HEK293 (cell line): Measurements from ENCODE around the gene ANAPC10.
A peak's percentile ranks its signal among the peaks of the same experiment; 100 is the strongest.

Experiments
- FEZF1 ChIP-seq: fragments of 450-650 bp; formaldehyde crosslinking; IDR thresholded peaks from 2 replicates; pipeline ENCODE4 v1.5.1; 2016; ENCODE audit warnings: missing biosample characterization, missing genetic modification characterization
- HOXA7 ChIP-seq: sonication (generic); formaldehyde crosslinking; IDR thresholded peaks from 2 replicates; pipeline ENCODE4 v1.8.1; 2022; ENCODE audit warnings: missing genetic modification reagents, borderline replicate concordance
- KLF10 ChIP-seq: fragments of 450-650 bp; IDR thresholded peaks from 2 replicates; pipeline ENCODE4 v1.5.1; 2018; ENCODE audit warnings: missing biosample characterization, mild to moderate bottlenecking, missing genetic modification characterization
- OVOL3 ChIP-seq: fragments of 450-650 bp; formaldehyde crosslinking; IDR thresholded peaks from 2 replicates; pipeline ENCODE4 v1.5.1; 2016; ENCODE audit warnings: missing biosample characterization, missing genetic modification characterization
- PRDM1 ChIP-seq: fragments of 450-650 bp; formaldehyde crosslinking; IDR thresholded peaks from 2 replicates; pipeline ENCODE4; 2016; ENCODE audit warnings: missing biosample characterization, missing genetic modification characterization
- SETDB1 ChIP-seq: IDR thresholded peaks from one replicate; pipeline ENCODE4 v1.6.1; 2017; ENCODE audit warnings: mild to moderate bottlenecking, low read length, moderate library complexity, mixed read lengths; ENCODE audit not compliant: insufficient read length
- SP7 ChIP-seq: fragments of 450-650 bp; formaldehyde crosslinking; IDR thresholded peaks from 2 replicates; pipeline ENCODE4 v1.5.1; 2016; ENCODE audit warnings: missing biosample characterization, missing genetic modification characterization
- ZFHX2 ChIP-seq: fragments of 450-650 bp; formaldehyde crosslinking; conservative IDR thresholded peaks from 2 replicates; pipeline ENCODE4 v1.5.1; 2016; ENCODE audit warnings: missing biosample characterization, missing genetic modification characterization
- ZFP37 ChIP-seq: fragments of 450-650 bp; formaldehyde crosslinking; IDR thresholded peaks from 2 replicates; pipeline ENCODE4 v1.5.1; 2016; ENCODE audit warnings: missing biosample characterization, missing genetic modification characterization
- ZFP41 ChIP-seq: fragments of 450-650 bp; formaldehyde crosslinking; IDR thresholded peaks from 2 replicates; pipeline ENCODE4 v1.5.1; 2016; ENCODE audit warnings: missing biosample characterization, missing genetic modification characterization, borderline replicate concordance
- ZNF112 ChIP-seq: fragments of 450-650 bp; formaldehyde crosslinking; IDR thresholded peaks from 2 replicates; pipeline ENCODE4 v1.5.0; 2017; ENCODE audit warnings: missing biosample characterization, missing genetic modification characterization
- ZNF138 ChIP-seq: fragments of 450-650 bp; formaldehyde crosslinking; IDR thresholded peaks from 2 replicates; pipeline ENCODE4 v1.5.1; 2016; ENCODE audit warnings: missing biosample characterization, missing genetic modification characterization, borderline replicate concordance
- ZNF16 ChIP-seq: fragments of 450-650 bp; formaldehyde crosslinking; IDR thresholded peaks from 2 replicates; pipeline ENCODE4 v1.5.1; 2016; ENCODE audit warnings: low read depth, missing biosample characterization, missing genetic modification characterization
- ZNF169 ChIP-seq: fragments of 450-650 bp; formaldehyde crosslinking; IDR thresholded peaks from 2 replicates; pipeline ENCODE4 v1.5.1; 2016; ENCODE audit warnings: missing biosample characterization, missing genetic modification characterization
- ZNF175 ChIP-seq: fragments of 450-650 bp; formaldehyde crosslinking; IDR thresholded peaks from 2 replicates; pipeline ENCODE4 v1.5.1; 2016; ENCODE audit warnings: missing biosample characterization, missing genetic modification characterization
- ZNF202 ChIP-seq: fragments of 450-650 bp; formaldehyde crosslinking; IDR thresholded peaks from 2 replicates; pipeline ENCODE4 v1.5.1; 2016; ENCODE audit warnings: missing biosample characterization, missing genetic modification characterization, borderline replicate concordance
- ZNF214 ChIP-seq: fragments of 450-650 bp; formaldehyde crosslinking; IDR thresholded peaks from 2 replicates; pipeline ENCODE4 v1.5.1; 2017; ENCODE audit warnings: missing biosample characterization, mild to moderate bottlenecking, missing genetic modification characterization, borderline replicate concordance
- ZNF223 ChIP-seq: fragments of 450-650 bp; formaldehyde crosslinking; IDR thresholded peaks from 2 replicates; pipeline ENCODE4 v1.5.1; 2016; ENCODE audit warnings: missing biosample characterization, missing genetic modification characterization
- ZNF391 ChIP-seq: fragments of 450-650 bp; formaldehyde crosslinking; IDR thresholded peaks from 2 replicates; pipeline ENCODE4 v1.5.1; 2016; ENCODE audit warnings: low read depth, missing biosample characterization, missing genetic modification characterization, borderline replicate concordance
- ZNF423 ChIP-seq: fragments of 450-650 bp; formaldehyde crosslinking; IDR thresholded peaks from 2 replicates; pipeline ENCODE4 v1.5.1; 2016; ENCODE audit warnings: missing biosample characterization, missing genetic modification characterization
- ZNF510 ChIP-seq: fragments of 450-650 bp; formaldehyde crosslinking; IDR thresholded peaks from 2 replicates; pipeline ENCODE4 v1.5.1; 2018; ENCODE audit warnings: mild to moderate bottlenecking, missing genetic modification characterization, missing biosample characterization; ENCODE audit not compliant: insufficient replicate concordance
- ZNF514 ChIP-seq: fragments of 450-650 bp; formaldehyde crosslinking; IDR thresholded peaks from 2 replicates; pipeline ENCODE4 v1.5.1; 2016; ENCODE audit warnings: missing biosample characterization, missing genetic modification characterization
- ZNF555 ChIP-seq: fragments of 450-650 bp; formaldehyde crosslinking; conservative IDR thresholded peaks from 2 replicates; pipeline ENCODE4 v1.5.1; 2017; ENCODE audit warnings: missing biosample characterization, mild to moderate bottlenecking, missing genetic modification characterization, inconsistent platforms
- ZNF600 ChIP-seq: fragments of 450-650 bp; formaldehyde crosslinking; IDR thresholded peaks from 2 replicates; pipeline ENCODE4 v1.5.1; 2016; ENCODE audit warnings: missing biosample characterization, missing genetic modification characterization
- ZNF623 ChIP-seq: fragments of 450-650 bp; formaldehyde crosslinking; IDR thresholded peaks from 2 replicates; pipeline ENCODE4 v1.5.1; 2016; ENCODE audit warnings: missing biosample characterization, missing genetic modification characterization
- ZNF654 ChIP-seq: fragments of 450-650 bp; formaldehyde crosslinking; IDR thresholded peaks from 2 replicates; pipeline ENCODE4 v1.5.1; 2016; ENCODE audit warnings: low read depth, missing biosample characterization, missing genetic modification characterization
- ZNF660 ChIP-seq: fragments of 450-650 bp; IDR thresholded peaks from 2 replicates; pipeline ENCODE4 v1.5.1; 2018; ENCODE audit warnings: missing biosample characterization, mild to moderate bottlenecking, missing genetic modification characterization
- ZNF677 ChIP-seq: fragments of 450-650 bp; IDR thresholded peaks from 2 replicates; pipeline ENCODE4 v1.5.0; 2018; ENCODE audit warnings: missing biosample characterization, mild to moderate bottlenecking, missing genetic modification characterization, moderate library complexity
- ZNF791 ChIP-seq: fragments of 450-650 bp; formaldehyde crosslinking; IDR thresholded peaks from 2 replicates; pipeline ENCODE4 v1.5.1; 2016; ENCODE audit warnings: missing biosample characterization, missing genetic modification characterization
- TF ChIP-seq, protein P1 (sequence below): fragments of 450-650 bp; formaldehyde crosslinking; IDR thresholded peaks from 2 replicates; pipeline ENCODE4 v1.5.1; 2017; ENCODE audit warnings: missing biosample characterization, missing genetic modification characterization
- TF ChIP-seq, protein P2 (sequence below): fragments of 450-650 bp; formaldehyde crosslinking; IDR thresholded peaks from 2 replicates; pipeline ENCODE4 v1.5.1; 2017; ENCODE audit warnings: missing biosample characterization, missing genetic modification characterization
- TF ChIP-seq, protein P3 (sequence below): fragments of 450-650 bp; IDR thresholded peaks from 2 replicates; pipeline ENCODE4 v1.5.1; 2018; ENCODE audit warnings: missing biosample characterization, mild to moderate bottlenecking, missing genetic modification characterization
- TF ChIP-seq, protein P4 (sequence below): fragments of 450-650 bp; formaldehyde crosslinking; conservative IDR thresholded peaks from 2 replicates; pipeline ENCODE4 v1.5.1; 2016; ENCODE audit warnings: low read depth, missing biosample characterization, missing genetic modification characterization

The ANAPC10 gene

DNA sequence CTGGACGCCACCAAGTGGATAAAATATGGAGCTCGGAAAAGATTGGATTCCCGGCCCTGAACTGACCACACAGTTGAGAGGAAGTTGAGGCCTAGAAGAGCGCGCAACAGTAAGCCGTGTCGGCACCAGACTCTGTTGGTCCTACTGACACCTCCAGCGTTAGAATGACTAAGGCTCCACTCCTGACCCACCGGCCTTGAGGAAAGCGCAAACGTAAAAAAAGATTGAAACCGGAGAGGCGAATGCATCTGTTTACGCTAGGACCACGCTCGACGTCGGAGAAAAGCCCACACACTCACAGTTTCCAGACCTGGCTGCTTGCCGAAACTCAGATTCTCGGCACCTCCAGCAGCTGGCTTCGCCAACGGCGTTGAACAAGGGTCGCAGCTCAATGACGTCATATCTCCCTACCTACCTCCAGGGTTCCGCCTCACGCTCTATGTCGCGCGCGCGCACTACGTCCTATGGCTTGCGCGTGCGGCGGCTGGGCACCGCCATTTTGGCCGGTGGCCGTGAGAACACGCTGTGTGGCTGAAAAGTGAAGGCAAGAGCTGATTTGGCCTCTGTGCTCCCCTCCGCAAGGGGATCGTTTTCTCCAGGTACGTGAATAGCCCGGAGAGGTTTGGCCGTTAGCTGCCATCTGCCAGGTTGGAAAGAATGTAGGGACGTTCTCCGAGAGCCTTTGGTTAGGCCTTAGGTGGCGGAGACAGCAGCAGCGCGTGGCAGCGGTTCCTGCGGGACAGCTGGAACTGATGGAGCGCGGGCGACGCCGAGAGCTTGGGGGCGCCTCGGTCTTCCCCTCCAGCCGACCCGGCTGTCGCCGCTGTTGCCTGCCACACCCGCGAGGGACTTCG lies at the start of gene ANAPC10, which contains the start of gene ABCE1 (continued):
- no peak; the same call in 1 of the 2 replicates for TF ChIP-seq PRDM1 (tag by site-specific recombination)
- no peak for TF ChIP-seq ZNF175 (tag by site-specific recombination)
- no peak for TF ChIP-seq ZNF677 (tag by site-specific recombination)
- no peak for TF ChIP-seq ZNF623 (tag by site-specific recombination)
- TF ChIP-seq ZNF654 (tag by site-specific recombination): no peak
- TF ChIP-seq, protein P1, sequence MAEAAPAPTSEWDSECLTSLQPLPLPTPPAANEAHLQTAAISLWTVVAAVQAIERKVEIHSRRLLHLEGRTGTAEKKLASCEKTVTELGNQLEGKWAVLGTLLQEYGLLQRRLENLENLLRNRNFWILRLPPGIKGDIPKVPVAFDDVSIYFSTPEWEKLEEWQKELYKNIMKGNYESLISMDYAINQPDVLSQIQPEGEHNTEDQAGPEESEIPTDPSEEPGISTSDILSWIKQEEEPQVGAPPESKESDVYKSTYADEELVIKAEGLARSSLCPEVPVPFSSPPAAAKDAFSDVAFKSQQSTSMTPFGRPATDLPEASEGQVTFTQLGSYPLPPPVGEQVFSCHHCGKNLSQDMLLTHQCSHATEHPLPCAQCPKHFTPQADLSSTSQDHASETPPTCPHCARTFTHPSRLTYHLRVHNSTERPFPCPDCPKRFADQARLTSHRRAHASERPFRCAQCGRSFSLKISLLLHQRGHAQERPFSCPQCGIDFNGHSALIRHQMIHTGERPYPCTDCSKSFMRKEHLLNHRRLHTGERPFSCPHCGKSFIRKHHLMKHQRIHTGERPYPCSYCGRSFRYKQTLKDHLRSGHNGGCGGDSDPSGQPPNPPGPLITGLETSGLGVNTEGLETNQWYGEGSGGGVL: no peak
- TF ChIP-seq, protein P2, sequence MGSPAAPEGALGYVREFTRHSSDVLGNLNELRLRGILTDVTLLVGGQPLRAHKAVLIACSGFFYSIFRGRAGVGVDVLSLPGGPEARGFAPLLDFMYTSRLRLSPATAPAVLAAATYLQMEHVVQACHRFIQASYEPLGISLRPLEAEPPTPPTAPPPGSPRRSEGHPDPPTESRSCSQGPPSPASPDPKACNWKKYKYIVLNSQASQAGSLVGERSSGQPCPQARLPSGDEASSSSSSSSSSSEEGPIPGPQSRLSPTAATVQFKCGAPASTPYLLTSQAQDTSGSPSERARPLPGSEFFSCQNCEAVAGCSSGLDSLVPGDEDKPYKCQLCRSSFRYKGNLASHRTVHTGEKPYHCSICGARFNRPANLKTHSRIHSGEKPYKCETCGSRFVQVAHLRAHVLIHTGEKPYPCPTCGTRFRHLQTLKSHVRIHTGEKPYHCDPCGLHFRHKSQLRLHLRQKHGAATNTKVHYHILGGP (tag by site-specific recombination): no peak
- TF ChIP-seq OVOL3 (tag by site-specific recombination): no peak
- no peak for TF ChIP-seq ZNF112
- TF ChIP-seq ZNF16: no peak
- TF ChIP-seq, protein P3, sequence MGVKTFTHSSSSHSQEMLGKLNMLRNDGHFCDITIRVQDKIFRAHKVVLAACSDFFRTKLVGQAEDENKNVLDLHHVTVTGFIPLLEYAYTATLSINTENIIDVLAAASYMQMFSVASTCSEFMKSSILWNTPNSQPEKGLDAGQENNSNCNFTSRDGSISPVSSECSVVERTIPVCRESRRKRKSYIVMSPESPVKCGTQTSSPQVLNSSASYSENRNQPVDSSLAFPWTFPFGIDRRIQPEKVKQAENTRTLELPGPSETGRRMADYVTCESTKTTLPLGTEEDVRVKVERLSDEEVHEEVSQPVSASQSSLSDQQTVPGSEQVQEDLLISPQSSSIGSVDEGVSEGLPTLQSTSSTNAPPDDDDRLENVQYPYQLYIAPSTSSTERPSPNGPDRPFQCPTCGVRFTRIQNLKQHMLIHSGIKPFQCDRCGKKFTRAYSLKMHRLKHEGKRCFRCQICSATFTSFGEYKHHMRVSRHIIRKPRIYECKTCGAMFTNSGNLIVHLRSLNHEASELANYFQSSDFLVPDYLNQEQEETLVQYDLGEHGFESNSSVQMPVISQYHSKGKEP (tag by site-specific recombination): no peak
- no peak for TF ChIP-seq ZNF423 (tag by site-specific recombination)
- TF ChIP-seq SP7: peak; percentile 58
- TF ChIP-seq SETDB1: no peak
- no peak for TF ChIP-seq ZNF791 (tag by site-specific recombination)
- TF ChIP-seq, protein P4, sequence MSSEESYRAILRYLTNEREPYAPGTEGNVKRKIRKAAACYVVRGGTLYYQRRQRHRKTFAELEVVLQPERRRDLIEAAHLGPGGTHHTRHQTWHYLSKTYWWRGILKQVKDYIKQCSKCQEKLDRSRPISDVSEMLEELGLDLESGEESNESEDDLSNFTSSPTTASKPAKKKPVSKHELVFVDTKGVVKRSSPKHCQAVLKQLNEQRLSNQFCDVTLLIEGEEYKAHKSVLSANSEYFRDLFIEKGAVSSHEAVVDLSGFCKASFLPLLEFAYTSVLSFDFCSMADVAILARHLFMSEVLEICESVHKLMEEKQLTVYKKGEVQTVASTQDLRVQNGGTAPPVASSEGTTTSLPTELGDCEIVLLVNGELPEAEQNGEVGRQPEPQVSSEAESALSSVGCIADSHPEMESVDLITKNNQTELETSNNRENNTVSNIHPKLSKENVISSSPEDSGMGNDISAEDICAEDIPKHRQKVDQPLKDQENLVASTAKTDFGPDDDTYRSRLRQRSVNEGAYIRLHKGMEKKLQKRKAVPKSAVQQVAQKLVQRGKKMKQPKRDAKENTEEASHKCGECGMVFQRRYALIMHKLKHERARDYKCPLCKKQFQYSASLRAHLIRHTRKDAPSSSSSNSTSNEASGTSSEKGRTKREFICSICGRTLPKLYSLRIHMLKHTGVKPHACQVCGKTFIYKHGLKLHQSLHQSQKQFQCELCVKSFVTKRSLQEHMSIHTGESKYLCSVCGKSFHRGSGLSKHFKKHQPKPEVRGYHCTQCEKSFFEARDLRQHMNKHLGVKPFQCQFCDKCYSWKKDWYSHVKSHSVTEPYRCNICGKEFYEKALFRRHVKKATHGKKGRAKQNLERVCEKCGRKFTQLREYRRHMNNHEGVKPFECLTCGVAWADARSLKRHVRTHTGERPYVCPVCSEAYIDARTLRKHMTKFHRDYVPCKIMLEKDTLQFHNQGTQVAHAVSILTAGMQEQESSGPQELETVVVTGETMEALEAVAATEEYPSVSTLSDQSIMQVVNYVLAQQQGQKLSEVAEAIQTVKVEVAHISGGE (tag by site-specific recombination): peak; percentile 27
- TF ChIP-seq ZNF214 (tag by site-specific recombination): no peak
- TF ChIP-seq HOXA7 (CRISPR knock-in tag): no peak
- TF ChIP-seq ZNF223: no peak
- TF ChIP-seq ZNF391 (tag by site-specific recombination): no peak
- no peak for TF ChIP-seq KLF10 (tag by site-specific recombination)
- TF ChIP-seq ZNF660 (tag by site-specific recombination): no peak
- TF ChIP-seq FEZF1 (tag by site-specific recombination): no peak
- TF ChIP-seq ZNF138: no peak
- no peak for TF ChIP-seq ZNF202 (tag by site-specific recombination)
- no peak for TF ChIP-seq ZNF555 (tag by site-specific recombination)
- peak; percentile 77 for TF ChIP-seq ZNF600 (tag by site-specific recombination)
- no peak for TF ChIP-seq ZNF514 (tag by site-specific recombination)
- no peak for TF ChIP-seq ZFP41
- no peak for TF ChIP-seq ZNF510 (tag by site-specific recombination)
- peak; percentile 49; the same call in 1 of the 2 replicates for TF ChIP-seq ZFHX2 (tag by site-specific recombination)
- no peak for TF ChIP-seq ZNF169
- TF ChIP-seq ZFP37 (tag by site-specific recombination): 0 out of 2 replicates have a peak, but pooled peaks have one; percentile 71
